ENCODE data around the gene POC5.
"Not testable (repeated sequence)": the region's sequence is repeated elsewhere in the genome, so short reads cannot be mapped to it uniquely, and the experiment has no call there.

DNA sequence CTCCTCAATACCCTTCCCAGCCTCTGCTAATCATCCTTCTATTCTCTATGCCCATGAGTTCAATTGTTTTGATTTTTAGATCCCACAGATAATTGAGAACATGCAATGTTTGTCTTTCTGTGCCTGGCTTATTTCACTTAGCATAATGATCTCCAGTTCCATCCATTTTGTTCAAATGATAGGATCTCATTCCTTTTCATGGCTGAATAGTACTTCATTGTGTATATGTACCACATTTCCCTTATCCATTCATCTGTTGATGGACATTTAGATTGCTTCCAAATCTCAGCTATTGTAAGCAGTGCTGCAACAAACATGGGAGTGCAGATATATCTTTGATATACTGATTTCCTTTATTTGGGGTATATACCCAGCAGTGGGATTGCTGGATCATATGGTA is 9.0 kb upstream of the POC5 start:
- not testable (repeated sequence) for TF ChIP-seq RAD21, EGR1 (IDR thresholded peaks at IDR 0.05; ENCODE audit: low read depth)
- TF ChIP-seq, protein P1, sequence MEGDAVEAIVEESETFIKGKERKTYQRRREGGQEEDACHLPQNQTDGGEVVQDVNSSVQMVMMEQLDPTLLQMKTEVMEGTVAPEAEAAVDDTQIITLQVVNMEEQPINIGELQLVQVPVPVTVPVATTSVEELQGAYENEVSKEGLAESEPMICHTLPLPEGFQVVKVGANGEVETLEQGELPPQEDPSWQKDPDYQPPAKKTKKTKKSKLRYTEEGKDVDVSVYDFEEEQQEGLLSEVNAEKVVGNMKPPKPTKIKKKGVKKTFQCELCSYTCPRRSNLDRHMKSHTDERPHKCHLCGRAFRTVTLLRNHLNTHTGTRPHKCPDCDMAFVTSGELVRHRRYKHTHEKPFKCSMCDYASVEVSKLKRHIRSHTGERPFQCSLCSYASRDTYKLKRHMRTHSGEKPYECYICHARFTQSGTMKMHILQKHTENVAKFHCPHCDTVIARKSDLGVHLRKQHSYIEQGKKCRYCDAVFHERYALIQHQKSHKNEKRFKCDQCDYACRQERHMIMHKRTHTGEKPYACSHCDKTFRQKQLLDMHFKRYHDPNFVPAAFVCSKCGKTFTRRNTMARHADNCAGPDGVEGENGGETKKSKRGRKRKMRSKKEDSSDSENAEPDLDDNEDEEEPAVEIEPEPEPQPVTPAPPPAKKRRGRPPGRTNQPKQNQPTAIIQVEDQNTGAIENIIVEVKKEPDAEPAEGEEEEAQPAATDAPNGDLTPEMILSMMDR (IDR thresholded peaks at IDR 0.05 in 2 of 3, conservative IDR thresholded peaks at IDR 0.05 in 1 of 3; ENCODE audit: borderline replicate concordance in 1 of 3, insufficient read depth in 1 of 3, low read depth in 2 of 3, low read length in 2 of 3) = not testable (repeated sequence)
- TF ChIP-seq, protein P2, sequence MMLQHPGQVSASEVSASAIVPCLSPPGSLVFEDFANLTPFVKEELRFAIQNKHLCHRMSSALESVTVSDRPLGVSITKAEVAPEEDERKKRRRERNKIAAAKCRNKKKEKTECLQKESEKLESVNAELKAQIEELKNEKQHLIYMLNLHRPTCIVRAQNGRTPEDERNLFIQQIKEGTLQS (IDR thresholded peaks at IDR 0.05) = not testable (repeated sequence)
